Right cardiac atrium (tissue), 5 donors: ENCODE results near the gene MRPS10. TPM values are rescaled to one million over a fixed set of nuclear protein-coding genes. Genes with fewer than 3 reads are reported as not detected.
"Not testable (repeated sequence)": the region's sequence is repeated elsewhere in the genome, so short reads cannot be mapped to it uniquely, and the experiment has no call there.

Source experiments
- ATAC-seq, 2 donors: fragments of 200-7000 bp; cut with Tn5 transposase; one replicate each; pipeline versions ENCODE4 v1.8.0 to v1.9.1; 2020; ENCODE audit warnings: moderate library complexity in 2 of 2, mild to moderate bottlenecking in 1 of 2
- DNase-seq, 3 donors: peaks; one replicate each; pipeline ENCODE4 v3.0.0-alpha.2; 2020
- H3K27ac ChIP-seq: one replicate; pipeline ENCODE4 v1.5.1; 2013; ENCODE audit warnings: mild to moderate bottlenecking, low read length, control low read depth, moderate library complexity
- H3K27me3 ChIP-seq: one replicate; pipeline ENCODE4 v1.6.1; 2013; ENCODE audit not compliant: control insufficient read depth, insufficient read depth
- H3K4me1 ChIP-seq: one replicate; pipeline ENCODE4 v1.6.1; 2013; ENCODE audit warnings: low read length; ENCODE audit not compliant: control insufficient read depth, insufficient read depth
- H3K4me3 ChIP-seq: one replicate; pipeline ENCODE4 v1.5.1; 2013; ENCODE audit warnings: low read length, control low read depth
- H3K9me3 ChIP-seq: one replicate; pipeline ENCODE4 v1.6.1; 2013; ENCODE audit warnings: low read length; ENCODE audit not compliant: control insufficient read depth
- WGBS: extraction: QIAGEN DNeasy Blood & Tissue Kit; methylation state at CpG from one replicate; pipeline ENCODE4 v1.1.7; 2013; 5-methylcytosine and 5-hydroxymethylcytosine counted together
- intact Hi-C, 4 donors: fragments of 100-400 bp; cut with DNase I; formaldehyde crosslinking; loops; one replicate each; pipeline versions ENCODE4 v1.11.0 to v1.14.0; 2022 to 2023
- polyA plus RNA-seq: library from polyadenylated mRNA; stranded (reverse); fragments of 200-250 nt; gene quantifications from one replicate; pipeline ENCODE4 v1.2.3, GENCODE V29; 2013
- total RNA-seq, 4 donors: library from RNA; stranded (reverse); fragmentation: NEBNext Ultra II Directional; extraction: Animal tissue kit (Norgen Biotek cat#: 25700); gene quantifications; one replicate each; pipeline ENCODE4 v1.2.1, GENCODE V29; 2021
- donor health status: healthy with polysubstance abuse.
- donor health status: DM: no; HTN: yes; CAD: no.
- donor health status: DM: no; HTN: no; CAD: no.
- donor health status: DM: no; HTN: yes; CAD: no; lungs with severe emphysema.
- donor health status: DM: yes; HTN: yes; CAD: no.

Gene MRPS10
- total and polyA plus RNA-seq, 5 donors: 39.0 to 46.1 (median 41.8) TPM

DNA sequence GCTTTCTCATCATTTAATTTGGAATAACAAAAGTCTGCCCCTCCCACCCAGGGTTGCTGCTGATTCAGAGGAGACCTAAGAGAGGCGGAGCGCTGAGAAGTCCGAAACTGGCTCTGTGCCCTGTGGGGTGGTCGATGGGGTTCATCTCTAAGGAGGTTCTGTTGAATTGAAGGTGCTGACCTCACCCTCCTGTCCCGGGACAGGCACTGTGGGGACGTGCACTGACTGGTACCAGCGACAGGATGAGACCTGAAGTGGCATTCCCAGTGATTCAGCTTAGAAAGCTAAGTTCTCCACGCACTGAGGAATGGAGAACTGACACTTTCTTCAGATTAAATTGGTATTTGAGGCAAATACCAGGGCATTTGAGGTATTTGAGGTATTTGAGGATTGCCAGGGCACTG, 24.2 kb downstream of the MRPS10 start:
- WGBS: 46% methylated on average over 8 of the region's 8 CpGs
- H3K4me1 ChIP-seq: no peaks in the 10 kb centered on the region
- no peak for ATAC-seq
- H3K9me3 ChIP-seq: no peaks in the 10 kb centered on the region
- H3K4me3 ChIP-seq: no peak overlapping the region
- H3K27me3 ChIP-seq: no peaks in the 10 kb centered on the region
- no peak overlapping the region for H3K27ac ChIP-seq
- DNase-seq: no peak
- intact Hi-C loops: no loop called here

DNA sequence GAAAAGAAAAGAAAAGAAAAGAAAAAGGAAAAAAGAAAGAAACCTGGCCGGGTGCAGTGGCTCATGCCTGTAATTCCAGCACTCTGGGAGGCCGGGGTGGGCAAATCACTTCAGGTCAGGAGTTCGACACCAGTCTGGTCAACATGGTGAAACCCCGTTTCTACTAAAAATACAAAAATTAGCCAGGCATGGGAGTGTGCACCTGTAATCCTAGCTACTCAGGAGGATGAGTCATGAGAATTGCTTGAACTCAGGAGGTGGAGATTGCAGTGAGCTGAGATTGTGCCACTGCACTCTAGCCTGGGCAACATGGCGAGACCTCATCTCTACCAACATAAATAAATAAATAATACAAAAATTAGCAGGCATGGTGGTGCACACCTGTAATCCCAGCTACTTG, 25.3 kb downstream of the MRPS10 start:
- 95% methylated on average over 5 of the region's 5 CpGs for WGBS
- not testable (repeated sequence) for DNase-seq, H3K4me1 ChIP-seq

DNA sequence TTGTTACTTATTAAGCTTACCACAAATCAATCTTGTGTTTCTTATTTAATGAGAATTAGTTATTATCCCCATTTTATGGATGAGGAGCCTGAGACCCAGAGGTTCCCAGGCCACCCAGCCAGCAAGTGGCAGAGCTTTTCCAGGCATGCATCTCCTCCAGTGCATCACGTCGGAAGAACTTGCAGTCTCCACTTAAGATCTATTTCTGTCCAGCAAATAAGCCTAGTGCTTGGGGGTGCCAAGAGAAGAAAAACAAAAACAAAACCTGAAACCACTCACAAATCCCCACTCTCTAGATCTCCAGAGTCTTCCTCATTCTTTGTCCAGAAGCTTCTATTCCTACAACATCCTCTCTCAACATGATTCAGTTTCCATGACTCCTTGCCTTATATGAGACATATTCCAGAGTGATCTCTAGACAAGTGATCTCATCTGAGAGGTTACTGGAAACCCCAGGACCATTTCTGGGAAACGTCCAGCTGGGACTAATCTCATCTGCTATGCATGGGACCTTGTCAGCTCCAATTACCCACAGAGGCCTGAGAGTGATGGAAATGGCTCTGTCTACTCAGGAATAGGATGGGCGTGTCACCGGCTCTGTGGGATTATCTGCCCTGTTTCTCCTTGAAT, 27.0 kb downstream of the MRPS10 start:
- DNase-seq (no peak), ATAC-seq (no peak)
- intact Hi-C loops: no loop called here
- WGBS: 60% methylated on average over 5 of the region's 5 CpGs
- H3K4me3 ChIP-seq: no peak overlapping the region
- no peaks in the 10 kb centered on the region for H3K27me3 ChIP-seq
- no peaks in the 10 kb centered on the region for H3K9me3 ChIP-seq
- no peaks in the 10 kb centered on the region for H3K4me1 ChIP-seq
- no peak overlapping the region for H3K27ac ChIP-seq

More for the DNA sequence above, 25.3 kb downstream of the MRPS10 start:
- intact Hi-C loops, H3K4me3 ChIP-seq, H3K27ac ChIP-seq, ATAC-seq, H3K9me3 ChIP-seq, H3K27me3 ChIP-seq: not testable (repeated sequence)

DNA sequence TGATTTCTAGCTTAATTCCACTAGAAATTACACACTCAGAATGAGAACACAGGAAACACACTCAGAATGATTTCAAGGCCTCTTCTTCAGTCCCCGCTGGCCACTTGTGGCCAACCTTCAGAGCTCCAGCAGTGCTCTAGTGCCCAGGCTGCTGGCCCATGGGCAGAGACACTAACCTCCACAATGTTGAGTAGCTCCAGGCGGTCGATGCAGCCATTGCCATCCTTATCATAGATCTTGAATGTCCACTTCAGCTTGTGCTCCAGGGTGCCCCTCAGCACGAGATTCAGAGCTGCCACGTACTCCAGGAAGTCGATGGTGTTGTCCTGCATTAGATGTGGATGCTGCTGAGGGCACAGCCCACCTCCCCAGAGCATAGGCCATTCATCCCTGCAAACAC, 29.3 kb downstream of the MRPS10 start:
- Histone ChIP-seq H3K4me1 (no peaks in the 10 kb centered on the region), H3K4me3 (no peak overlapping the region), H3K9me3 (no peaks in the 10 kb centered on the region), H3K27me3 (no peaks in the 10 kb centered on the region), H3K27ac (no peak overlapping the region)
- ATAC-seq (no peak), DNase-seq (no peak)
- intact Hi-C loops: no loop called here
- WGBS: 70% methylated on average over 6 of the region's 6 CpGs

DNA sequence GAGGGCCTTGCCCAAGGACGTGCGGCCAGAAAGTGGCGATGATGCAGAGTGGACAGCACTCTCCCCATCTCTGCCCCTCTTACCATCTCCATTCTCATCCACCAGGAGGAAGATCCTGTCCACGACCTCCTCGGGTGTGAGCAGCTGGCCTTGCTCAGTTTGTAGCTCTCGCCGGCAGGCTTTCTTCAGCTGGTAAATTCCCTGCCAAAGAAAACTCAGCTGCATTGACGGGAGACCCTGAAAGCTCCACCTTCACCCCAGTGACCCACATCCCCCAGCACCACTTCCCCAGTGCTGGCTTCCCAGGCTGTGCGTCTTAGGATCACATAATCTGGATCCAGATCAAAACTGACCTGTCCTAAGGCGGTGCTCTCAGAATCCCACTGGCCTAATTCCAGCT, 32.1 kb downstream of the MRPS10 start:
- WGBS: 49% methylated on average over 10 of the region's 10 CpGs
- no peak overlapping the region for H3K4me3 ChIP-seq
- no peaks in the 10 kb centered on the region for H3K9me3 ChIP-seq
- H3K27ac ChIP-seq: no peak overlapping the region
- H3K27me3 ChIP-seq: no peaks in the 10 kb centered on the region
- DNase-seq (no peak), ATAC-seq (no peak)
- intact Hi-C loops: no loop called here
- no peaks in the 10 kb centered on the region for H3K4me1 ChIP-seq

DNA sequence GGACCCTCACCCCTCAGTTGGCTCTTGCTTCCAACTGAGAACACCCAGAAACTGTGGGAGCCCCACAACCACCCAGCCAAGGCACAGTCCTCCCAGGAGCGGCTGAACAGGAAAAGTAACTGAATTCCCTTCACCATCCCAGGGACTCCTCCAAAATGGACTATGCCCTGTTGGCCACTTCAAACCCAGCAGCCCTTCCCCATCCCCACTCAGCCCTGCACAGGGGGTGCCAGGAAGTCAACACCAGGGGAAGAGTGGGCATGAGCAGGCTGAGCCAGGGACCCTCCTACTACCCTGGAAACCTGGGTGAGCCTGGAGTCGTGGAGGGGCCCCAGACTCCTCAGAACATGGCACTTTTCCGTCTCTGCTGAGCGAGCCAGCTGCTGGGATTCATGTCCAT, 33.2 kb downstream of the MRPS10 start:
- intact Hi-C loops: no loop called here
- Histone ChIP-seq H3K27me3 (no peaks in the 10 kb centered on the region), H3K27ac (no peak overlapping the region), H3K9me3 (no peaks in the 10 kb centered on the region), H3K4me1 (no peaks in the 10 kb centered on the region), H3K4me3 (no peak overlapping the region)
- DNase-seq (no peak), ATAC-seq (peak in 1 of 2 donors; percentile 20)
- WGBS: 90% methylated on average over 4 of the region's 4 CpGs

DNA sequence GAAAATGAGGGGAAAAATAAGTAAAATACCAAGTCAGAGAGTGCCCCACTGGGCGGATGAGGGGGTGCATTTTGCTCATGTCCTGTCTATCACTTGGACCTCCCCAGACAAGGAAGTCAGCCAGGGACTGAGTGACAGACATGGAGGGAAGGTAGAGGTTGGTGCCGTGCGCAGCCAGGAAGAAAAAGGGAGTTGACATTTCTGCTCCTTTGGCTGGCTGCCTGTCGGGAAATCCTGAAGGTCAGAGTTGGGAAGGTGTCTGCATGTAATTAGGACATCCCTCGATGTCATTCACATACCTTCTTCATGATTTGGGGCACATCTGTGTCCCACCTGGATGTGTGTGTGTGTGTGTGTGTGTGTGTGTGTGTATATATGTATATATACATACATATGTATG, 35.6 kb downstream of the MRPS10 start:
- H3K27ac ChIP-seq: no peak overlapping the region
- ATAC-seq (no peak), DNase-seq (no peak)
- H3K27me3 ChIP-seq: no peaks in the 10 kb centered on the region
- intact Hi-C loops: no loop called here
- H3K4me1 ChIP-seq: no peaks in the 10 kb centered on the region
- H3K4me3 ChIP-seq: no peak overlapping the region
- WGBS: 63% methylated on average over 5 of the region's 5 CpGs
- H3K9me3 ChIP-seq: no peaks in the 10 kb centered on the region

DNA sequence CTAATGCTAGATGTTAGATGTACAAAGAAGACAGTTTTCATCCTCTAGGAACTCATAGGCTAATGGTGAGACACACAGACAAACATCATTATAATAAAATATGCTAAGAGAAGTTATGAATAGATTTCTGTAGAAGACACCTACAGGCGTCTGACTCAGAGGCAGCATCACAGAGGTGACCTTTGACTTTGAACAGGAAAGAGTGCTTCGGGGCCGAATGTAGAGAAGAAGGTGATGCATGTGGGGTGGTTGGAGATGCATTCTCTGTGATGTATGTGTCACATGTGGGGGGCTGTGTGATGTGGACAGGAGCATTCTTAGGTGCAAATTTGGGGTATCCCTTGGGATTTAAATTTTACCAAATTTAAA, 37.7 kb downstream of the MRPS10 start:
- WGBS: 76% methylated on average over 3 of the region's 3 CpGs
- no peak overlapping the region for H3K27ac ChIP-seq
- intact Hi-C loops: no loop called here
- no peaks in the 10 kb centered on the region for H3K27me3 ChIP-seq
- ATAC-seq (no peak), DNase-seq (no peak)
- no peaks in the 10 kb centered on the region for H3K9me3 ChIP-seq
- H3K4me3 ChIP-seq: no peak overlapping the region
- H3K4me1 ChIP-seq: no peaks in the 10 kb centered on the region

DNA sequence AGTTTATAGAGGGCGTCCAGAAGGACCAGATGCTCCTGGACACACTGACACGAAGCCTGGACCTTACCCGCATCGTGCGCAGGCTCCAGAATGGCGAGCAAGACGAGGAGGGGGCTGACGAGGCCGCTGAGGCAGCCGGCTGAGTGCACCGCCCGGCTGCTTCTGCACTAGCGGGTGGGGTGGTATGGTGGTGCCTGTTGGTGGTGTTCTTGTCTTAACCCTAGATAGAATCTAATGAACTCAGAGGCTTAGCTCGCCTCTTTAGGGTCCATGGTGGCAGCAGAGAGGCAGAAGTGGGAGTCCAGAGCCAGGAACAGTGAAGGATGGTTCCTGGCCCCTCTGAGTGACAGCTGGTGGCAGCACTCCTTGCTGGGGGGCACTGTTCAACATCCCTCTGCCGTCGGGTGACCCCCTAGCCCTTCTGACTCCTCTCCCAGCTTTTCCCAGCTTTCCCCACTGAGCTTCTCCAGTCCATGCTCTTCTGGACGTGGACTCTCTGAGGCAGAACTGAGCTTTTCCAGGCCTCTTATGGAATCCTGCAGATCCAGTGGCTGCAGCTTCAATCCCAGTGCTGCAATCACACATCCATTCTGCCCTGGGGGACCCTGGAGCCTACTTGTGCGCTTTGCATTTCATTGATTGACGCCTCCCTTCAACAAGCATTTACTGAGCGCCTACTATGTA, 38.3 kb downstream of the MRPS10 start:
- no peaks in the 10 kb centered on the region for H3K4me1 ChIP-seq
- ATAC-seq: no peak
- H3K4me3 ChIP-seq: no peak overlapping the region
- no peak overlapping the region for H3K27ac ChIP-seq
- WGBS: 90% methylated on average over 20 of the region's 20 CpGs
- no peak for DNase-seq
- H3K27me3 ChIP-seq: no peaks in the 10 kb centered on the region
- no peaks in the 10 kb centered on the region for H3K9me3 ChIP-seq
- intact Hi-C loops: no loop called here

DNA sequence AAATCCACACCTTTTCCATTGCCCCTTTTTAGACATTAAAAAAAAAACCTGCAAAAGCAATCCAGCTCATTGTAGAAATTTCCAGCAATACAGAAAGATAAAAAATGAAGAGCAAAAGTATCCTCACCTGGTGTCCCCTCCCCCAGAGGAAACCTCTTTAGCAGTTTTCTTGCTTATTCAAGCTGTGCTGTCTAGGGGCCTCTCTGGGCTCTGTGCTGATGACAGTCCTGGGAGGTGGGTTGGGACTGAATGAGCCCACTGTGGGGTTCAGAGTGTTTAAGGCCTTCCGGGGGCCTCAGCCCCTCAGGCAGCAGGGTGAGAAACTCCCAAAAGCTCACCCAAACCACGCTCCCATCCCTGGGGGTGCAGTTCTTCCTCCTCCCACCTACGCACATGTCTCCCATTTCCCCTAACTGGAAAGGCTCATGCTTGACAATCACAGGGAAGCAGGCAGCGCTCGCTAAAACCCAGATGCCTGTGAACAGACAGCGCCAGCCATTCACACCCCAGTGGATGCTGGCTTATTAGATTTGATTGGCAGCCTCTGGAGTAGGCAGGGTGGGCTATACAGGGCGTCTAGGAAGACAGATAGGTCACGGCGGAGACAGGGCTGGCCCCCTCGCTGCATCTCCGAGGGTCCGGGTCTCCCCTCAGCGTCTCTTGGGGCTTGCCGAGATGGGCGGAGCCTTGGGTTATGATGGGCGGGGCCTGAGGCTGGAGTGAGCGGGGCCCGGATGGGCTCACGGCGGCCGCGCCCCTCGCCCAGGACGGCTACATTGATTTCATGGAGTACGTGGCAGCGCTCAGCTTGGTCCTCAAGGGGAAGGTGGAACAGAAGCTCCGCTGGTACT, 39.9 kb downstream of the MRPS10 start:
- ATAC-seq: peak in 1 of 2 donors; percentile 18
- intact Hi-C loops: no loop called here

DNA sequence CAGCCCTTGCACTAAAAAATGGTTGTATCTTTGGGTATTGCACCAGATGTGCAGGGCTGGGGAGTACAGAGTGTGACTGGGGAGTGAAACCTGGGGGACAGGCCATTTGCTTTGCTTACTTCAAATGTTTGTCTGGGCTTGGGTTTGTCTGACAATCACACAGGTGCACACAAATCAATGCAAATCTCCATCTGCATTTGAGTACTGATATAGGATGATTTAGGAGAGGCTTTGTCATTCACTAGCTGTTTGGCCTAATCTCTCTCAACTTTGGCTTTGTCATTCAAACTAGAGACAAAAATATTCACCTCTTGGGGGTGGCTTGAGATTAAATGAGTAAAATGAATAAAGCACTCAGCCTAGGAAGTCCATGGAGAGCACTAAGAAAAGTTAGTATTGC, 40.7 kb downstream of the MRPS10 start:
- intact Hi-C loops: no loop called here
- ATAC-seq (no peak), DNase-seq (no peak)
- H3K27ac ChIP-seq: no peak overlapping the region
- no peaks in the 10 kb centered on the region for H3K4me1 ChIP-seq
- H3K27me3 ChIP-seq: no peaks in the 10 kb centered on the region
- no peaks in the 10 kb centered on the region for H3K9me3 ChIP-seq
- no peak overlapping the region for H3K4me3 ChIP-seq

More for the DNA sequence above, 39.9 kb downstream of the MRPS10 start:
- peak in 1 of 3 donors; percentile 37 for DNase-seq
- H3K27me3 ChIP-seq: no peaks in the 10 kb centered on the region
- H3K4me1 ChIP-seq: no peaks in the 10 kb centered on the region
- 14% methylated on average over 27 of the region's 27 CpGs for WGBS
- H3K4me3 ChIP-seq: no peak overlapping the region
- no peaks in the 10 kb centered on the region for H3K9me3 ChIP-seq
- no peak overlapping the region for H3K27ac ChIP-seq
